Upper lobe of left lung (tissue), 4 donors: Measurements from ENCODE around the gene ZNF366.

Experiments used
- EP300 ChIP-seq, 4 donors: sonication (generic); formaldehyde crosslinking; IDR thresholded peaks; one replicate each; pipeline ENCODE4 v1.5.1; 2017; ENCODE audit warnings: antibody characterized with exemption in 4 of 4, control low read depth in 2 of 4
- POLR2A ChIP-seq, 4 donors: fragments of 450-650 bp; IDR thresholded peaks; one replicate each; pipeline ENCODE4 v1.5.1; 2016 to 2017; ENCODE audit warnings: antibody characterized with exemption in 4 of 4, mild to moderate bottlenecking in 2 of 4
- POLR2AphosphoS5 ChIP-seq, 2 donors: sonication (generic); formaldehyde crosslinking; IDR thresholded peaks; one replicate each; pipeline ENCODE4 v1.5.1; 2017; ENCODE audit warnings: antibody characterized with exemption in 2 of 2
- TF ChIP-seq, protein P1 (sequence below), 6 experiments: fragments of 450-650 bp in 4 of 6; fragments of 200-600 bp in 2 of 6; sonication (generic) in 2 of 6; IDR thresholded peaks; one replicate each; pipeline ENCODE4 v1.5.1; 2016 to 2019; ENCODE audit warnings: antibody characterized with exemption in 6 of 6

DNA sequence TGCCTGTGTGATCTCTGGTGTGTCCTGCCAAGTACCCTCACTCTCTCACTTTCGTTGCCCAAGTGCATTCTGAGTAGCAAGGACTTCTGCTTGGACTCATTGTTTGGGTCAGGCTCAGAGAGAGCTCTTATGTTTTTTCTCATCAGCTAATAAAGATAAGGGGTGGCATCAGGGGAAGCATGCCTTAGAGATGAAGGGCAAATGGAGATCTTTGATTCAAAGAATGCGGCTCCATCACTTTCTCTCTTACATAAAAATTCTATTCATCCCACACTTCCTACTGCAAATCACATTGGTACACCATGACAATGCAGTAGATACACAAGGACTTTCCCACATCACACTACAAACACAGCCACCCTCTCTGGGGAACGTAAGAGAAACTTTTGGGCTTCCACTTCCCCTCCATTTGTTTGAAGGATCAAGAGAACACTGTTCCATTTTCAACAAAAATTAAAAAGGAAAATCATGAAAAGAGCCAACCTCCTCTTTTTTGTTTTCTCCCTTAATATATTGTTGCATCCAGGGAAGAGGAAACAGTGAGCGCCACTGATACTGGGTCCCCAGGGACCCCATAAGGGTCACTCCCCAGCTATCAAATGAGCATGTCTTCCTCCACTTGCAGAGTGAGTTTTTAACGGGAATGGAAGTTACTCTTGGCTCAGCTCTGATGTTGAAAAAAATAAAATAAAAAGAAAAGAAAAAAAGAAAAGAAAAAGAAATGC is 73.0 kb downstream of the ZNF366 start:
- TF ChIP-seq, protein P1, sequence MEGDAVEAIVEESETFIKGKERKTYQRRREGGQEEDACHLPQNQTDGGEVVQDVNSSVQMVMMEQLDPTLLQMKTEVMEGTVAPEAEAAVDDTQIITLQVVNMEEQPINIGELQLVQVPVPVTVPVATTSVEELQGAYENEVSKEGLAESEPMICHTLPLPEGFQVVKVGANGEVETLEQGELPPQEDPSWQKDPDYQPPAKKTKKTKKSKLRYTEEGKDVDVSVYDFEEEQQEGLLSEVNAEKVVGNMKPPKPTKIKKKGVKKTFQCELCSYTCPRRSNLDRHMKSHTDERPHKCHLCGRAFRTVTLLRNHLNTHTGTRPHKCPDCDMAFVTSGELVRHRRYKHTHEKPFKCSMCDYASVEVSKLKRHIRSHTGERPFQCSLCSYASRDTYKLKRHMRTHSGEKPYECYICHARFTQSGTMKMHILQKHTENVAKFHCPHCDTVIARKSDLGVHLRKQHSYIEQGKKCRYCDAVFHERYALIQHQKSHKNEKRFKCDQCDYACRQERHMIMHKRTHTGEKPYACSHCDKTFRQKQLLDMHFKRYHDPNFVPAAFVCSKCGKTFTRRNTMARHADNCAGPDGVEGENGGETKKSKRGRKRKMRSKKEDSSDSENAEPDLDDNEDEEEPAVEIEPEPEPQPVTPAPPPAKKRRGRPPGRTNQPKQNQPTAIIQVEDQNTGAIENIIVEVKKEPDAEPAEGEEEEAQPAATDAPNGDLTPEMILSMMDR (IDR thresholded peaks at IDR 0.05), result no peak
- TF ChIP-seq POLR2A (IDR thresholded peaks at IDR 0.05) (no peak), EP300 (IDR thresholded peaks at IDR 0.05) (no peak), POLR2AphosphoS5 (IDR thresholded peaks at IDR 0.05) (no peak)
